ENCODE data around the gene NDUFB8.
A peak's percentile ranks its signal among the peaks of the same experiment; 100 is the strongest.

GRCh38 chr10:100481462-100482081, 48.1 kb downstream of the NDUFB8 start:
- TF ChIP-seq GABPA (IDR thresholded peaks at IDR 0.05 in 1 of 2, conservative IDR thresholded peaks at IDR 0.05 in 1 of 2) (no peak), MAX (IDR thresholded peaks at IDR 0.05) (peak; percentile 46), YY1 (IDR thresholded peaks at IDR 0.05) (peak; percentile 36), FOXA1 (IDR thresholded peaks at IDR 0.05) (no peak), JUND (IDR thresholded peaks at IDR 0.05) (no peak), CTCF (IDR thresholded peaks at IDR 0.05; ENCODE audit: low read depth, low read length, missing input control) (no peak), ATF3 (IDR thresholded peaks at IDR 0.05) (no peak), REST (IDR thresholded peaks at IDR 0.05) (no peak), SP1 (IDR thresholded peaks at IDR 0.05) (peak; percentile 68), TAF1 (conservative IDR thresholded peaks at IDR 0.05) (no peak), RAD21 (IDR thresholded peaks at IDR 0.05) (no peak), ZBTB33 (IDR thresholded peaks at IDR 0.05) (no peak)

All from liver (tissue), 3 donors.